Astrocyte (in vitro differentiated cells and primary cell): ENCODE results near the gene KRTAP2-1. TPM values are rescaled to one million over a fixed set of nuclear protein-coding genes. Genes with fewer than 3 reads are reported as not detected.
"Not testable (repeated sequence)": the region's sequence is repeated elsewhere in the genome, so short reads cannot be mapped to it uniquely, and the experiment has no call there.

Source experiments
- DNase-seq: peaks from one replicate; pipeline ENCODE4 v3.0.0-alpha.2; 2010; ENCODE audit warnings: low read depth
- FAIRE-seq: peaks from 2 replicates; lab custom pipeline; 2011; peaks lifted over from hg19 to GRCh38; lab: Jason Lieb, UNC
- H2AFZ ChIP-seq: 2 replicates; pipeline ENCODE4 v1.6.0; 2012; ENCODE audit warnings: low read depth, low read length, inconsistent platforms
- H3K27ac ChIP-seq: 2 replicates; pipeline ENCODE4 v1.5.1; 2011; ENCODE audit warnings: low read depth, low read length, inconsistent platforms
- H3K27me3 ChIP-seq: 2 replicates; pipeline ENCODE4 v1.6.0; 2011; ENCODE audit warnings: low read length, inconsistent platforms; ENCODE audit not compliant: insufficient read depth
- H3K36me3 ChIP-seq: 2 replicates; pipeline ENCODE4 v1.5.1; 2011; ENCODE audit warnings: low read length, inconsistent platforms; ENCODE audit not compliant: insufficient read depth
- H3K4me1 ChIP-seq: 2 replicates; pipeline ENCODE4 v1.5.1; 2011; ENCODE audit warnings: low read length, inconsistent platforms; ENCODE audit not compliant: insufficient read depth
- H3K4me2 ChIP-seq: 2 replicates; pipeline ENCODE4 v1.6.0; 2012; ENCODE audit warnings: low read length, inconsistent platforms
- H3K4me3 ChIP-seq: 2 replicates; pipeline ENCODE4 v1.5.1; 2011; ENCODE audit warnings: low read depth, mild to moderate bottlenecking, low read length, inconsistent platforms; ENCODE audit not compliant: insufficient read depth
- H3K79me2 ChIP-seq: 2 replicates; pipeline ENCODE4 v1.6.0; 2012; ENCODE audit warnings: mild to moderate bottlenecking, low read length, inconsistent platforms; ENCODE audit not compliant: insufficient read depth
- H3K9ac ChIP-seq: 2 replicates; pipeline ENCODE4 v1.6.0; 2012; ENCODE audit warnings: mild to moderate bottlenecking, low read length, inconsistent platforms
- H3K9me3 ChIP-seq: 2 replicates; pipeline ENCODE4 v1.5.1; 2012; ENCODE audit warnings: low read depth, mild to moderate bottlenecking, low read length, inconsistent platforms; ENCODE audit not compliant: insufficient read depth
- H4K20me1 ChIP-seq: 2 replicates; pipeline ENCODE4 v1.6.0; 2012; ENCODE audit warnings: low read length, inconsistent platforms; ENCODE audit not compliant: insufficient read depth
- H3K27ac Mint-ChIP-seq: one replicate; pipeline ENCODE4 v1.8.0; 2021; ENCODE audit warnings: mild to moderate bottlenecking, mixed read lengths; ENCODE audit not compliant: unreplicated experiment
- H3K27me3 Mint-ChIP-seq: one replicate; pipeline ENCODE4 v1.8.0; 2021; ENCODE audit warnings: low read depth, mixed read lengths; ENCODE audit not compliant: unreplicated experiment
- H3K36me3 Mint-ChIP-seq: one replicate; pipeline ENCODE4 v1.8.0; 2021; ENCODE audit warnings: low read depth, mixed read lengths; ENCODE audit not compliant: unreplicated experiment
- H3K4me1 Mint-ChIP-seq: one replicate; pipeline ENCODE4 v1.8.0; 2021; ENCODE audit warnings: low read depth, mixed read lengths; ENCODE audit not compliant: unreplicated experiment
- H3K4me3 Mint-ChIP-seq: one replicate; pipeline ENCODE4 v1.8.0; 2021; ENCODE audit warnings: mild to moderate bottlenecking, moderate library complexity, mixed read lengths; ENCODE audit not compliant: unreplicated experiment
- H3K9me3 Mint-ChIP-seq: one replicate; pipeline ENCODE4 v1.8.0; 2021; ENCODE audit warnings: mild to moderate bottlenecking, mixed read lengths; ENCODE audit not compliant: unreplicated experiment
- CTCF ChIP-seq: IDR thresholded peaks from 2 replicates; pipeline ENCODE4 v1.5.1; 2011; ENCODE audit warnings: low read depth, mild to moderate bottlenecking, inconsistent platforms, low read length, moderate library complexity; ENCODE audit not compliant: insufficient read depth
- EZH2 ChIP-seq: IDR thresholded peaks from 2 replicates; pipeline ENCODE4 v1.6.1; 2012; ENCODE audit warnings: mild to moderate bottlenecking, low read length, inconsistent platforms; ENCODE audit not compliant: insufficient read depth
- total RNA-seq: library from RNA; stranded (reverse); gene quantifications from 2 replicates; pipeline ENCODE4 v1.2.1, GENCODE V29; 2021

KRTAP2-1 gene
- total RNA-seq, 1 donor from 2014 or later, result not detected

- Histone ChIP-seq H3K4me1 (peaks cover 37% of the 10 kb centered on the region), H3K9ac (peak within 1 kb of the TSS; percentile 40), H3K27ac (peak within 1 kb of the TSS; percentile 86), H3K4me3 (no peak within 1 kb of the TSS), H4K20me1 (no peaks in the 10 kb centered on the region), H3K36me3 (no peaks in the 10 kb centered on the region), H3K9me3 (no peaks in the 10 kb centered on the region), H3K27me3 (no peaks in the 10 kb centered on the region), H2AFZ (no peak within 1 kb of the TSS), H3K79me2 (no peaks in the 10 kb centered on the region), H3K4me2 (peak within 1 kb of the TSS; percentile 16)
- Mint-ChIP-seq H3K9me3 (peaks cover 2% of the 10 kb centered on the region), H3K27ac (peak within 1 kb of the TSS; percentile 83), H3K4me3 (no peak within 1 kb of the TSS), H3K36me3 (no peaks in the 10 kb centered on the region), H3K27me3 (no peaks in the 10 kb centered on the region), H3K4me1 (peaks cover 35% of the 10 kb centered on the region)
- peak; percentile 97 for FAIRE-seq
- peak; percentile 99 for DNase-seq
- TF ChIP-seq EZH2 (no peak), CTCF (no peak)
Observed at GRCh38 chr17:41065829-41066624, 18.9 kb upstream of the KRTAP2-1 start, which contains the start of gene KRTAP2-4. TSS of gene KRTAP2-4 (minus strand) at chr17:41065879. CDS start at chr17:41065845, 34 bp downstream.

- FAIRE-seq, result not testable (repeated sequence)
Observed at GRCh38 chr17:41065016-41065689, 18.0 kb upstream of the KRTAP2-1 start.

GRCh38 chr17:41064301-41064700, 17.2 kb upstream of the KRTAP2-1 start:
- Histone ChIP-seq H3K9ac (no peak overlapping the region), H3K36me3 (no peaks in the 10 kb centered on the region), H4K20me1 (no peaks in the 10 kb centered on the region), H2AFZ (no peak overlapping the region), H3K27me3 (no peaks in the 10 kb centered on the region), H3K9me3 (no peaks in the 10 kb centered on the region), H3K4me2 (no peak overlapping the region), H3K27ac (no peak overlapping the region), H3K79me2 (no peaks in the 10 kb centered on the region), H3K4me3 (no peak overlapping the region), H3K4me1 (peaks cover 52% of the 10 kb centered on the region)
- H3K27ac Mint-ChIP-seq, result no peak overlapping the region
- TF ChIP-seq CTCF, result no peak
- no peak for TF ChIP-seq EZH2
- peaks cover 50% of the 10 kb centered on the region for H3K4me1 Mint-ChIP-seq
- H3K4me3 Mint-ChIP-seq, result no peak overlapping the region
- no peak for DNase-seq
- no peaks in the 10 kb centered on the region for H3K27me3 Mint-ChIP-seq
- peaks cover 2% of the 10 kb centered on the region for H3K9me3 Mint-ChIP-seq
- no peak for FAIRE-seq
- no peaks in the 10 kb centered on the region for H3K36me3 Mint-ChIP-seq

More at GRCh38 chr17:41065016-41065689, 18.0 kb upstream of the KRTAP2-1 start:
- H3K4me2 ChIP-seq, H3K36me3 ChIP-seq, H3K36me3 Mint-ChIP-seq, H3K9me3 Mint-ChIP-seq, H3K27ac ChIP-seq, H3K4me3 Mint-ChIP-seq, H4K20me1 ChIP-seq, H3K4me3 ChIP-seq, H3K27me3 Mint-ChIP-seq, H3K27me3 ChIP-seq, H3K9me3 ChIP-seq, DNase-seq, H3K79me2 ChIP-seq, H3K9ac ChIP-seq, H2AFZ ChIP-seq: not testable (repeated sequence)
- peaks cover 45% of the 10 kb centered on the region for H3K4me1 ChIP-seq
- H3K27ac Mint-ChIP-seq, result peak overlapping the region; percentile 42
- peaks cover 43% of the 10 kb centered on the region for H3K4me1 Mint-ChIP-seq
